ENCODE measurements around the gene CIART.
"Not testable (repeated sequence)": the region's sequence is repeated elsewhere in the genome, so short reads cannot be mapped to it uniquely, and the experiment has no call there.

CIART gene

GRCh38 chr1:150309758-150310508 is 27.6 kb downstream of the CIART start:
- no peak overlapping the region for H3K4me3 ChIP-seq (ENCODE audit: low read depth, low read length)
- TF ChIP-seq, protein P1, sequence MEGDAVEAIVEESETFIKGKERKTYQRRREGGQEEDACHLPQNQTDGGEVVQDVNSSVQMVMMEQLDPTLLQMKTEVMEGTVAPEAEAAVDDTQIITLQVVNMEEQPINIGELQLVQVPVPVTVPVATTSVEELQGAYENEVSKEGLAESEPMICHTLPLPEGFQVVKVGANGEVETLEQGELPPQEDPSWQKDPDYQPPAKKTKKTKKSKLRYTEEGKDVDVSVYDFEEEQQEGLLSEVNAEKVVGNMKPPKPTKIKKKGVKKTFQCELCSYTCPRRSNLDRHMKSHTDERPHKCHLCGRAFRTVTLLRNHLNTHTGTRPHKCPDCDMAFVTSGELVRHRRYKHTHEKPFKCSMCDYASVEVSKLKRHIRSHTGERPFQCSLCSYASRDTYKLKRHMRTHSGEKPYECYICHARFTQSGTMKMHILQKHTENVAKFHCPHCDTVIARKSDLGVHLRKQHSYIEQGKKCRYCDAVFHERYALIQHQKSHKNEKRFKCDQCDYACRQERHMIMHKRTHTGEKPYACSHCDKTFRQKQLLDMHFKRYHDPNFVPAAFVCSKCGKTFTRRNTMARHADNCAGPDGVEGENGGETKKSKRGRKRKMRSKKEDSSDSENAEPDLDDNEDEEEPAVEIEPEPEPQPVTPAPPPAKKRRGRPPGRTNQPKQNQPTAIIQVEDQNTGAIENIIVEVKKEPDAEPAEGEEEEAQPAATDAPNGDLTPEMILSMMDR (IDR thresholded peaks at IDR 0.05; ENCODE audit: borderline replicate concordance, insufficient read depth, low read depth, low read length), result no peak

GRCh38 chr1:150311762-150312161 is 29.4 kb downstream of the CIART start:
- TF ChIP-seq, protein P1 (IDR thresholded peaks at IDR 0.05; ENCODE audit: borderline replicate concordance, insufficient read depth, low read depth, low read length), result no peak
- H3K4me3 ChIP-seq (ENCODE audit: low read depth, low read length), result no peak overlapping the region

- not testable (repeated sequence) for H3K4me3 ChIP-seq (ENCODE audit: low read depth, low read length)
Observed at GRCh38 chr1:150314691-150315090, 32.3 kb downstream of the CIART start.

GRCh38 chr1:150320667-150320978 is 38.3 kb downstream of the CIART start:
- TF ChIP-seq, protein P1 (IDR thresholded peaks at IDR 0.05; ENCODE audit: borderline replicate concordance, insufficient read depth, low read depth, low read length), result no peak
- H3K4me3 ChIP-seq (ENCODE audit: low read depth, low read length), result peak overlapping the region; percentile 60

DNA sequence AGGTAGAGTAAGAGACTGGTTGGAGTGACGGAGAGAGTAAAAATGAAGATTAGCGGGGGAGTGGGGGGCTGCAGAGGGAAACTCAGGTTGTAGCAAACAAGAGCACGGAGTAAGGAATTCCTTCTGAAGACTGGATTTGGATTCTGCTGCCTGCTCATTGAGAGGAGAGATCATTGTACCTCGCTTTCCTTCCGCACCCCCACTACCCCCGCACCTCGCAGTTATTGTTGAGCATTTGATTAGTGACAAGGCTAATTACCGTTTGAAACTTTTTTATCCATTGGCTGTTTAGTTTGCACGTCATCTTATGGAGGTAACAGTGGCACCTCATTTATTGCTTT is 39.4 kb downstream of the CIART start:
- H3K4me3 ChIP-seq (ENCODE audit: low read depth, low read length), result peak overlapping the region; percentile 60
- TF ChIP-seq, protein P1 (IDR thresholded peaks at IDR 0.05; ENCODE audit: borderline replicate concordance, insufficient read depth, low read depth, low read length), result no peak

DNA sequence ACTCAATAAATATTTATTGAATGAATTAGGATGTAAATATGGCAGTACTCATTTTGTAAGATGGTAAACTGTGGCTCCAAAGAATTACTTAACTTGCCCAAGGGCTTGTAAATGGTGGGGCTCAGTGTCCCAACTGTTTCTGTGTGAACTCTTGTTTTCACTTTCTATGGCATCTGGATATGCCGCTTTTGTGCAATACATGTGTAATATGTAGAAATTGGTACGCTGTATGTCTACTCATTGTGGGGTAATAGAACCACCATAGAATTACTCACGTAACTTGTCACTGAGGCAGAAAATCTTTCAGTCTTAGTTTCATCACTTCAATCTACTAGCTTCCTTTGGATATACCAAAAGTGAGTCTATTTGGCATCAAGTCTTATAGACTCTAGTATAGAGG is 40.0 kb downstream of the CIART start:
- peak overlapping the region; percentile 60 for H3K4me3 ChIP-seq (ENCODE audit: low read depth, low read length)
- TF ChIP-seq, protein P1 (IDR thresholded peaks at IDR 0.05; ENCODE audit: borderline replicate concordance, insufficient read depth, low read depth, low read length), result no peak

DNA sequence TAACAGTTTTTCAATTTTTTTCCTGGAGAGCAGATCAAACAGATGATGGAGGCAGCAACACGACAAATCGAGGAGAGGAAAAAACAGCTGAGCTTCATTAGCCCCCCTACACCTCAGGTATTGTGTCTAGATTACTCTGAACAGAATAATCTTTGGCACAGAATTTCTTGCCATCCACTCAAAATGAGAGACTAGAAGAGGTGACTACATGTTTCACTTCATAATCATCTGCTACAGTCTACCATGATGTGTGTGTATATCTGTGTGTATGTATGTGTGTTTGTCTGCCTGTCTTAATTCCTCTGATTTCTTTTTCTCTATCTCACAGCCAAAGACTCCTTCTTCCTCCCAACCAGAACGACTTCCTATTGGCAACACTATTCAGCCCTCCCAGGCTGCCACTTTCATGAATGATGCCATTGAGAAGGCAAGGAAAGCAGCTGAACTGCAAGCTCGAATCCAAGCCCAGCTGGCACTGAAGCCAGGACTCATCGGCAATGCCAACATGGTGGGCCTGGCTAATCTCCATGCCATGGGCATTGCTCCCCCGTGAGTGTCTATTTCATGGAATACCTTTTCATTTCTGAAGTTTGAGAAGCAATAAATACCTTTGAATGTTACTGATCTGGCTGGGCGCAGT is 50.4 kb downstream of the CIART start:
- TF ChIP-seq, protein P1 (IDR thresholded peaks at IDR 0.05; ENCODE audit: borderline replicate concordance, insufficient read depth, low read depth, low read length), result no peak
- H3K4me3 ChIP-seq (ENCODE audit: low read depth, low read length), result no peak overlapping the region
